Naive B cell (primary cell): ENCODE results near the gene ABRAXAS1. TPM values are rescaled to one million over a fixed set of nuclear protein-coding genes. Genes with fewer than 3 reads are reported as not detected.
A peak's percentile ranks its signal among the peaks of the same experiment; 100 is the strongest.

ENCODE experiments used
- ATAC-seq, 2 donors: fragments of 150-1000 bp; cut with Tn5 transposase; 2 replicates each; pipeline ENCODE4 v1.10.0; 2021; ENCODE audit warnings: low read depth in 2 of 2, mild to moderate bottlenecking in 2 of 2, moderate library complexity in 2 of 2
- DNase-seq: peaks from one replicate; pipeline ENCODE4 v3.0.0; 2022
- H3K27ac Mint-ChIP-seq, 6 donors: one replicate each; pipeline ENCODE4 v1.8.0; 2020 to 2022; ENCODE audit warnings: mild to moderate bottlenecking in 6 of 6, mixed read lengths in 6 of 6, moderate library complexity in 5 of 6, inconsistent platforms in 2 of 6
- H3K27me3 Mint-ChIP-seq, 3 donors: one replicate each; pipeline ENCODE4 v1.8.0; 2021 to 2022; ENCODE audit warnings: mixed read lengths in 3 of 3, mild to moderate bottlenecking in 1 of 3
- H3K36me3 Mint-ChIP-seq, 2 donors: one replicate each; pipeline ENCODE4 v1.8.0; 2020 to 2022; ENCODE audit warnings: mixed read lengths in 2 of 2, inconsistent platforms in 1 of 2, mild to moderate bottlenecking in 1 of 2
- H3K4me1 Mint-ChIP-seq, 3 donors: one replicate each; pipeline ENCODE4 v1.8.0; 2020 to 2022; ENCODE audit warnings: mixed read lengths in 3 of 3, inconsistent platforms in 1 of 3, mild to moderate bottlenecking in 1 of 3, moderate library complexity in 1 of 3
- H3K4me3 Mint-ChIP-seq, 8 donors: one replicate each; pipeline ENCODE4 v1.8.0; 2020 to 2022; ENCODE audit warnings: mild to moderate bottlenecking in 8 of 8, mixed read lengths in 8 of 8, moderate library complexity in 8 of 8, inconsistent platforms in 2 of 8
- H3K9me3 Mint-ChIP-seq, 7 donors: one replicate each; pipeline ENCODE4 v1.8.0; 2020 to 2022; ENCODE audit warnings: mixed read lengths in 7 of 7, mild to moderate bottlenecking in 5 of 7, inconsistent platforms in 2 of 7, moderate library complexity in 1 of 7
- polyA plus RNA-seq, 6 donors: library from polyadenylated mRNA; unstranded; fragments of 300-500 nt; fragmentation: Illumina TruSeq; gene quantifications; one replicate each; pipeline ENCODE4 v1.2.3, GENCODE V29; 2021; ENCODE audit warnings: low read depth in 6 of 6

Gene ABRAXAS1
- polyA plus RNA-seq, 6 donors from 2014 or later, result 8.7 to 21.2 (median 14.7) TPM

DNA sequence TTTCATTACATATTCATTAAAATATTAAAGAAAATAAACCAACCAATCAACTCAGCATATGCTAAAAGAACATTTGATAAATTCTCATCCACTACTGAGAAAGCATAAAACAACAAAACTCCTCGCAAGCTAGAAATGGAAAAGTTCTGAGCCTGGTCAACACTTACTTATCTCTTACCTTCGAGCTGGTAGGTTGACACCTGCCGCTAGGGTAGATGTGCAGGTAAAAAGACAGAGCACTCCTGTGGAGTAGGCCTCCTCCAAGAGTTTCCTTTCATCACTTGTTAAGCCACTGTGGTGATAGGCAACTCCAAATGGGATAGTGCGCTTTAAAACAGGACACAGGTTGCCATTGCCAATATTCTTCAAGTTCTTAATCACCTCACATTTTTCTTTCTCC, 48.2 kb downstream of the ABRAXAS1 start:
- no peaks in the 10 kb centered on the region for H3K9me3 Mint-ChIP-seq
- H3K4me3 Mint-ChIP-seq, result peak overlapping the region in 1 of 8 donors; percentile 25
- DNase-seq (no peak), ATAC-seq (no peak)
- peaks cover 7 to 20% of the 10 kb centered on the region in 2 donors for H3K36me3 Mint-ChIP-seq
- no peaks in the 10 kb centered on the region for H3K27me3 Mint-ChIP-seq
- H3K4me1 Mint-ChIP-seq, result peaks cover 10 to 52% (median 41%) of the 10 kb centered on the region in 3 donors
- H3K27ac Mint-ChIP-seq, result peak overlapping the region in 3 of 6 donors; percentile 36 to 63 (median 59)

DNA sequence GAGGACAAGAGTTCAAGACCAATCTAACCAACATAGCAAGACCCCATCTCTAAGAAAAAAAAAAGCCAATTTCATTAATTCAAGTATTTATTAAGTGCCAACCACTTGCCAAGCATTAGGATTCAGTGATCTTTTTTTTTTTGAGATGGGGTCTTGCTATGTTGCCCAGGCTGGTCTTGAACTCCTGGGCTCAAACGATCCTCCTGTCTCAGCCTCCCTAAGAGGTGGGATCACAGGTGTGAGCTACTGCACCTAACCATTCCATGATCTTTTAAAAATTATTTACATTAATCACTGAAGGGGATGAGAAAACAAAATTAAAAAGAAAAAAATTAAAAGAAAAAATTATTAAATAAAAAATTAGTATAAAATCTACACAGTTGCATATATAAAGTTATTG, 53.7 kb downstream of the ABRAXAS1 start:
- H3K4me1 Mint-ChIP-seq, result peaks cover 1 to 7% (median 6%) of the 10 kb centered on the region in 3 donors
- no peak for ATAC-seq
- no peaks in the 10 kb centered on the region for H3K9me3 Mint-ChIP-seq
- H3K27me3 Mint-ChIP-seq, result no peaks in the 10 kb centered on the region
- no peak overlapping the region for H3K4me3 Mint-ChIP-seq
- peaks cover 3 to 16% of the 10 kb centered on the region in 2 donors for H3K36me3 Mint-ChIP-seq
- no peak overlapping the region for H3K27ac Mint-ChIP-seq
- DNase-seq, result no peak

DNA sequence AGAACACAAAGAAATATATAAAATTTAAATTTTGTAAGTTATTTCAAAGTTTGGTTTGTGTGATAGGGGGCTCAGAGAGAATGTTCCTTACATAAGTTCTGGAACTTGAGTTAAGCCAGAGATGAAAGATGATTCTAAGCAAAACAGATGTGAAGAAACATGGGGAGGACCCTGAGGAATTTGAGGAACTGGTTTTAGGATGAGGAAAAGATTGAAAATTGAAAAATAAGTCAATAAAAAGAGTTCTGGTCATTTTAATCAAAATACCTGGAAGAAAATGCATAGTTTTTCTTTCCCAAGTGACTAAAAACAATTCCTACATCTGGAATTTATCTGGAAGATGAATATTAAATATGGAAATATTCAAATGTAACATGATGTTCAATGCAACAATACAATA, 66.7 kb downstream of the ABRAXAS1 start:
- Mint-ChIP-seq H3K4me1 (peaks cover 1 to 4% (median 3%) of the 10 kb centered on the region in 3 donors), H3K9me3 (no peaks in the 10 kb centered on the region), H3K4me3 (no peak overlapping the region), H3K36me3 (peaks cover 21 to 30% of the 10 kb centered on the region in 2 donors), H3K27ac (no peak overlapping the region), H3K27me3 (no peaks in the 10 kb centered on the region)
- ATAC-seq (no peak), DNase-seq (no peak)

DNA sequence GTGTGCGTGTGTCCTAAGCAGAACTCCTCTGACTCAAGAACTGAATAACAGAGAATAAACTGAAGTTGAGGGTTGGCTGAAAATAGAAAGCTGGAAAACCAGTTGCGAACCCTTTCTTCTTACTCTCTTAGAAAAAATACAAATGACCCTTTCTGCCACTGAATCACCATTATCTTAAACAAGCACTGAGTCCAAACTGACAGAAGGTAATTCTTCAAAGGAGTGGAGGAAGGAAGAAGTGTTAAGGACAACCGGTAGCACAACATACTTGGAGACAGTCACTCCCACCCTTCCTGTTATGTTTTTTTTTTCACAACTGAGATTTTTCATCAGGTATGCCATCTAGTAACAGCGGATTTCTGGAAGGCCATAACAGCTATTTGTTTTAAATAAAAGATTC, 67.3 kb downstream of the ABRAXAS1 start:
- Mint-ChIP-seq H3K9me3 (no peaks in the 10 kb centered on the region), H3K4me1 (peaks cover 3 to 4% (median 4%) of the 10 kb centered on the region in 3 donors), H3K36me3 (peaks cover 21 to 33% of the 10 kb centered on the region in 2 donors), H3K27me3 (no peaks in the 10 kb centered on the region), H3K27ac (peak overlapping the region in 1 of 6 donors; percentile 22), H3K4me3 (no peak overlapping the region)
- ATAC-seq, result no peak
- DNase-seq, result no peak

DNA sequence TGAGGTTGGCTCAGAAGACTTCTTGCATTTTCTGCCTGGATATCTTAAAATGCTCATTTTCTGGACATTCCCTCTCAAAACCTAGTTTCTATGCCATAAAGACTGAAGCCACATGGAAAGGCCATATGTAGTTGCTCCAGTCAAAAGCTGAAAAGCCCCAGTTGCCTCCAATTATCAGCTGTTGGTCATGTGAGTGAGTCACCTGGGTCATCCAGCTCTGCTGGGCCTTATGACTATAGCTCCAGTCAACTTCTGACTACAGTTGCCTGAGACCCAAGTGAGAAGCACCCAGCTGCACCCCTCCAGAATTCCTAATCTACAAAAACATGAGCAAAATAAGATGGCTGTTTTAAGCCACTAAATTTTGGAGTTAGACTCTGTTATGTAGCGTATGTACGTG, 71.2 kb downstream of the ABRAXAS1 start:
- peaks cover 26 to 37% of the 10 kb centered on the region in 2 donors for H3K36me3 Mint-ChIP-seq
- no peaks in the 10 kb centered on the region for H3K9me3 Mint-ChIP-seq
- peak overlapping the region in 2 of 6 donors; percentile 4 to 39 for H3K27ac Mint-ChIP-seq
- no peak overlapping the region for H3K4me3 Mint-ChIP-seq
- ATAC-seq, result no peak
- peaks cover 3 to 4% (median 3%) of the 10 kb centered on the region in 3 donors for H3K4me1 Mint-ChIP-seq
- DNase-seq, result no peak
- H3K27me3 Mint-ChIP-seq, result no peaks in the 10 kb centered on the region

Other genes with a start within 250 kb of the ABRAXAS1 start
- 10 to 100 TPM in 5 of 6 donors, 1 to 10 TPM in 1; 3.2 to 12.4 (median 11.5) TPM for gene COQ2, start 200.3 kb downstream of the ABRAXAS1 start, polyA plus RNA-seq
- 1 to 10 TPM in 5 of 6 donors, under 1 TPM in 1; 0.98 to 2.8 (median 2.5) TPM for gene HPSE, start 150.3 kb downstream of the ABRAXAS1 start, polyA plus RNA-seq
- 10 to 100 TPM; 31.6 to 41.1 (median 39.7) TPM for gene HELQ, start 29.3 kb downstream of the ABRAXAS1 start, polyA plus RNA-seq
- gene MRPS18C, start 29.0 kb downstream of the ABRAXAS1 start, polyA plus RNA-seq, result 10 to 100 TPM; 58.5 to 88.7 (median 81.4) TPM
- gene GPAT3, start 51.0 kb upstream of the ABRAXAS1 start, polyA plus RNA-seq, result under 1 TPM in 1 of 6 donors, not detected in 5; 0.53 TPM